SK-N-SH treated with all-trans-retinoic acid at 6 μM for 48 hours (cell line): ENCODE data around the gene RNMT.
"Not testable (repeated sequence)": the region's sequence is repeated elsewhere in the genome, so short reads cannot be mapped to it uniquely, and the experiment has no call there.

Source experiments
- ATAC-seq: fragments of 200-7000 bp; cut with Tn5 transposase; 3 replicates; pipeline ENCODE4 v1.9.1; 2020; ENCODE audit warnings: mild to moderate bottlenecking, moderate library complexity
- ARNTL ChIP-seq: fragments of 450-650 bp; formaldehyde crosslinking; IDR thresholded peaks from 2 replicates; pipeline ENCODE4 v1.5.0; 2020; ENCODE audit warnings: low read depth, mild to moderate bottlenecking, moderate library complexity, borderline replicate concordance
- BACH2 ChIP-seq: fragments of 250-450 bp; sonication (Bioruptor Pico); IDR thresholded peaks from 2 replicates; pipeline ENCODE4 v1.9.0; 2021; ENCODE audit warnings: mild to moderate bottlenecking, borderline replicate concordance
- CSDC2 ChIP-seq: fragments of 250-450 bp; sonication (Bioruptor Pico); IDR thresholded peaks from 2 replicates; pipeline ENCODE4 v1.5.0; 2020; ENCODE audit warnings: mild to moderate bottlenecking, moderate library complexity
- ISL1 ChIP-seq: fragments of 250-450 bp; sonication (Bioruptor Pico); IDR thresholded peaks from 2 replicates; pipeline ENCODE4 v2.1.2; 2022; ENCODE audit warnings: mild to moderate bottlenecking, moderate library complexity
- OSR1 ChIP-seq: fragments of 250-450 bp; sonication (Bioruptor Pico); IDR thresholded peaks from 2 replicates; pipeline ENCODE4 v1.8.0; 2022; ENCODE audit warnings: moderate library complexity, mild to moderate bottlenecking, inconsistent platforms
- PPARA ChIP-seq: fragments of 250-450 bp; sonication (Bioruptor Pico); IDR thresholded peaks from 2 replicates; pipeline ENCODE4 v1.5.0; 2020; ENCODE audit warnings: mild to moderate bottlenecking, borderline replicate concordance
- RARB ChIP-seq: fragments of 250-450 bp; sonication (Bioruptor Pico); IDR thresholded peaks from 2 replicates; pipeline ENCODE4 v1.8.0; 2021; ENCODE audit warnings: mild to moderate bottlenecking, moderate library complexity
- SNAI2 ChIP-seq: fragments of 250-450 bp; sonication (Bioruptor Pico); IDR thresholded peaks from 2 replicates; pipeline ENCODE4 v1.5.0; 2020; ENCODE audit warnings: mild to moderate bottlenecking, moderate library complexity
- TCF4 ChIP-seq: fragments of 250-450 bp; sonication (Bioruptor Pico); IDR thresholded peaks from 2 replicates; pipeline ENCODE4 v1.8.0; 2021; ENCODE audit warnings: mild to moderate bottlenecking, moderate library complexity, borderline replicate concordance
- TOX ChIP-seq: fragments of 250-450 bp; sonication (Bioruptor Pico); IDR thresholded peaks from 2 replicates; pipeline ENCODE4 v1.8.0; 2021; ENCODE audit warnings: mild to moderate bottlenecking, moderate library complexity, borderline replicate concordance
- ZC3H10 ChIP-seq: fragments of 250-450 bp; sonication (Bioruptor Pico); IDR thresholded peaks from 2 replicates; pipeline ENCODE4 v1.5.1; 2021; ENCODE audit warnings: mild to moderate bottlenecking, moderate library complexity
- ZFP3 ChIP-seq: fragments of 250-450 bp; sonication (Bioruptor Pico); IDR thresholded peaks from 2 replicates; pipeline ENCODE4 v1.5.0; 2020; ENCODE audit warnings: mild to moderate bottlenecking, moderate library complexity
- ZNF565 ChIP-seq: fragments of 450-650 bp; formaldehyde crosslinking; conservative IDR thresholded peaks from 2 replicates; pipeline ENCODE4 v1.5.0; 2020; ENCODE audit warnings: low read depth, mild to moderate bottlenecking, moderate library complexity
- ZNF70 ChIP-seq: fragments of 450-650 bp; formaldehyde crosslinking; IDR thresholded peaks from 2 replicates; pipeline ENCODE4 v1.5.0; 2020; ENCODE audit warnings: mild to moderate bottlenecking, moderate library complexity
- ZNF8 ChIP-seq: fragments of 450-650 bp; formaldehyde crosslinking; IDR thresholded peaks from 2 replicates; pipeline ENCODE4 v1.5.0; 2020; ENCODE audit warnings: mild to moderate bottlenecking, moderate library complexity
- TF ChIP-seq, protein P1 (sequence below): fragments of 250-450 bp; sonication (Bioruptor Pico); IDR thresholded peaks from 2 replicates; pipeline ENCODE4 v1.5.0; 2020; ENCODE audit warnings: mild to moderate bottlenecking, moderate library complexity
- TF ChIP-seq, protein P2 (sequence below): fragments of 250-450 bp; sonication (Bioruptor Pico); IDR thresholded peaks from 2 replicates; pipeline ENCODE4 v1.8.0; 2020; ENCODE audit warnings: mild to moderate bottlenecking, moderate library complexity, borderline replicate concordance
- TF ChIP-seq, protein P3 (sequence below): fragments of 250-450 bp; sonication (Bioruptor Pico); IDR thresholded peaks from 2 replicates; pipeline ENCODE4 v1.5.1; 2020; ENCODE audit warnings: low read depth, mild to moderate bottlenecking, moderate library complexity
- TF ChIP-seq, protein P4 (sequence below): fragments of 250-450 bp; sonication (Bioruptor Pico); IDR thresholded peaks from 2 replicates; pipeline ENCODE4 v1.5.1; 2021; ENCODE audit warnings: mild to moderate bottlenecking, moderate library complexity
- TF ChIP-seq, protein P5 (sequence below): fragments of 250-450 bp; sonication (Bioruptor Pico); IDR thresholded peaks from 2 replicates; pipeline ENCODE4 v1.8.0; 2021; ENCODE audit warnings: low read depth, mild to moderate bottlenecking, moderate library complexity, borderline replicate concordance

Gene RNMT

DNA sequence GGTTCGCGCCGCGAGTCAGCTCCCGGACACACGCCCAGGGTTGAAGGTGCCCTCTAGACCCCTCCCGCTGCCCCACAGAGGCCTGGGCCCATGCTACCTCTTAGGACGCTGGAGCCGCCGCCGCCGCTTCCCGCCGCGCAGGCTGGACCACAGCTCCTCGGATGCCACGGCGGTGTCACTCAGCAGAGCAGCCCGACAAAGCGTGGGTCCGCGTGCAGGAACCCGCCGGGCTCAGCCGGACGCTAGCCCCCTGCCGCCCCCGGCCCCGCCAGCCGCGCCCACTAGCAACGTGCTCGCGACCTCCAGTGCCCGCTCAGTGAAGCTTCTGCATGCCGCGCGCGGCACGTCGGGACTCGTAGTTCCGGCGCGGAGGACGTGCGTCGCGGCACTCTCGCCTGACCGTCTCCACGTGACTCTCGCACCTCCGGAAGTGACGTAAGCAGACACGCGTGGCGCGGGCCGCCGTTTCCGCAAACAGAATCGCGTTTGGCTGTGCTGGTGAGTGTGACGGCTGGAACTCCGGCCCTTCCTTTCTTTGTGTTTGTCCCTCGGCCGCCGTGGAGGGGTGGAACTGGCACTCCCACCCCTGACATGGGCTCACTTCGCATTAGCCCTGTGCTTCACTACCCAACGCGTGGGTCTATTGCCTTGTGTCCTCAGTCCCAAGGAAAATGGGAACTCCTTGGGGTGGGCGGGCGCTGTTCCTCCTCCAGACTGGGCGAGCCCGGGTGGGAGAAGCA is at the start of gene RNMT, which contains the start of gene FAM210A:
Gene RNMT, plus strand, starts transcription at position 442 of the 740 bp plus-strand sequence. CDS start 4,845 bp downstream, outside the sequence.
Gene FAM210A, minus strand, starts transcription at position 327 of the 740 bp plus-strand sequence. CDS start 44,481 bp downstream, outside the sequence.
- no peak for TF ChIP-seq PPARA
- no peak for TF ChIP-seq ZNF8 (CRISPR knock-in tag)
- TF ChIP-seq, protein P1, sequence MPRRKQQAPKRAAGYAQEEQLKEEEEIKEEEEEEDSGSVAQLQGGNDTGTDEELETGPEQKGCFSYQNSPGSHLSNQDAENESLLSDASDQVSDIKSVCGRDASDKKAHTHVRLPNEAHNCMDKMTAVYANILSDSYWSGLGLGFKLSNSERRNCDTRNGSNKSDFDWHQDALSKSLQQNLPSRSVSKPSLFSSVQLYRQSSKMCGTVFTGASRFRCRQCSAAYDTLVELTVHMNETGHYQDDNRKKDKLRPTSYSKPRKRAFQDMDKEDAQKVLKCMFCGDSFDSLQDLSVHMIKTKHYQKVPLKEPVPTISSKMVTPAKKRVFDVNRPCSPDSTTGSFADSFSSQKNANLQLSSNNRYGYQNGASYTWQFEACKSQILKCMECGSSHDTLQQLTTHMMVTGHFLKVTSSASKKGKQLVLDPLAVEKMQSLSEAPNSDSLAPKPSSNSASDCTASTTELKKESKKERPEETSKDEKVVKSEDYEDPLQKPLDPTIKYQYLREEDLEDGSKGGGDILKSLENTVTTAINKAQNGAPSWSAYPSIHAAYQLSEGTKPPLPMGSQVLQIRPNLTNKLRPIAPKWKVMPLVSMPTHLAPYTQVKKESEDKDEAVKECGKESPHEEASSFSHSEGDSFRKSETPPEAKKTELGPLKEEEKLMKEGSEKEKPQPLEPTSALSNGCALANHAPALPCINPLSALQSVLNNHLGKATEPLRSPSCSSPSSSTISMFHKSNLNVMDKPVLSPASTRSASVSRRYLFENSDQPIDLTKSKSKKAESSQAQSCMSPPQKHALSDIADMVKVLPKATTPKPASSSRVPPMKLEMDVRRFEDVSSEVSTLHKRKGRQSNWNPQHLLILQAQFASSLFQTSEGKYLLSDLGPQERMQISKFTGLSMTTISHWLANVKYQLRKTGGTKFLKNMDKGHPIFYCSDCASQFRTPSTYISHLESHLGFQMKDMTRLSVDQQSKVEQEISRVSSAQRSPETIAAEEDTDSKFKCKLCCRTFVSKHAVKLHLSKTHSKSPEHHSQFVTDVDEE (CRISPR knock-in tag), result no peak
- no peak for TF ChIP-seq ZFP3
- TF ChIP-seq, protein P2, sequence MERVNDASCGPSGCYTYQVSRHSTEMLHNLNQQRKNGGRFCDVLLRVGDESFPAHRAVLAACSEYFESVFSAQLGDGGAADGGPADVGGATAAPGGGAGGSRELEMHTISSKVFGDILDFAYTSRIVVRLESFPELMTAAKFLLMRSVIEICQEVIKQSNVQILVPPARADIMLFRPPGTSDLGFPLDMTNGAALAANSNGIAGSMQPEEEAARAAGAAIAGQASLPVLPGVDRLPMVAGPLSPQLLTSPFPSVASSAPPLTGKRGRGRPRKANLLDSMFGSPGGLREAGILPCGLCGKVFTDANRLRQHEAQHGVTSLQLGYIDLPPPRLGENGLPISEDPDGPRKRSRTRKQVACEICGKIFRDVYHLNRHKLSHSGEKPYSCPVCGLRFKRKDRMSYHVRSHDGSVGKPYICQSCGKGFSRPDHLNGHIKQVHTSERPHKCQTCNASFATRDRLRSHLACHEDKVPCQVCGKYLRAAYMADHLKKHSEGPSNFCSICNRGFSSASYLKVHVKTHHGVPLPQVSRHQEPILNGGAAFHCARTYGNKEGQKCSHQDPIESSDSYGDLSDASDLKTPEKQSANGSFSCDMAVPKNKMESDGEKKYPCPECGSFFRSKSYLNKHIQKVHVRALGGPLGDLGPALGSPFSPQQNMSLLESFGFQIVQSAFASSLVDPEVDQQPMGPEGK (CRISPR knock-in tag), result no peak
- TF ChIP-seq ZNF70 (CRISPR knock-in tag), result no peak
- TF ChIP-seq, protein P3, sequence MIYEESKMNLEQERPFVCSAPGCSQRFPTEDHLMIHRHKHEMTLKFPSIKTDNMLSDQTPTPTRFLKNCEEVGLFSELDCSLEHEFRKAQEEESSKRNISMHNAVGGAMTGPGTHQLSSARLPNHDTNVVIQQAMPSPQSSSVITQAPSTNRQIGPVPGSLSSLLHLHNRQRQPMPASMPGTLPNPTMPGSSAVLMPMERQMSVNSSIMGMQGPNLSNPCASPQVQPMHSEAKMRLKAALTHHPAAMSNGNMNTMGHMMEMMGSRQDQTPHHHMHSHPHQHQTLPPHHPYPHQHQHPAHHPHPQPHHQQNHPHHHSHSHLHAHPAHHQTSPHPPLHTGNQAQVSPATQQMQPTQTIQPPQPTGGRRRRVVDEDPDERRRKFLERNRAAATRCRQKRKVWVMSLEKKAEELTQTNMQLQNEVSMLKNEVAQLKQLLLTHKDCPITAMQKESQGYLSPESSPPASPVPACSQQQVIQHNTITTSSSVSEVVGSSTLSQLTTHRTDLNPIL (CRISPR knock-in tag), result no peak
- no peak for TF ChIP-seq ZNF565 (CRISPR knock-in tag)
- no peak for TF ChIP-seq OSR1 (CRISPR knock-in tag)
- no peak for TF ChIP-seq ZC3H10 (CRISPR knock-in tag)
- TF ChIP-seq, protein P4, sequence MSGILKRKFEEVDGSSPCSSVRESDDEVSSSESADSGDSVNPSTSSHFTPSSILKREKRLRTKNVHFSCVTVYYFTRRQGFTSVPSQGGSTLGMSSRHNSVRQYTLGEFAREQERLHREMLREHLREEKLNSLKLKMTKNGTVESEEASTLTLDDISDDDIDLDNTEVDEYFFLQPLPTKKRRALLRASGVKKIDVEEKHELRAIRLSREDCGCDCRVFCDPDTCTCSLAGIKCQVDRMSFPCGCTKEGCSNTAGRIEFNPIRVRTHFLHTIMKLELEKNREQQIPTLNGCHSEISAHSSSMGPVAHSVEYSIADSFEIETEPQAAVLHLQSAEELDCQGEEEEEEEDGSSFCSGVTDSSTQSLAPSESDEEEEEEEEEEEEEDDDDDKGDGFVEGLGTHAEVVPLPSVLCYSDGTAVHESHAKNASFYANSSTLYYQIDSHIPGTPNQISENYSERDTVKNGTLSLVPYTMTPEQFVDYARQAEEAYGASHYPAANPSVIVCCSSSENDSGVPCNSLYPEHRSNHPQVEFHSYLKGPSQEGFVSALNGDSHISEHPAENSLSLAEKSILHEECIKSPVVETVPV (CRISPR knock-in tag), result no peak
- no peak for TF ChIP-seq RARB
- no peak for TF ChIP-seq BACH2
- no peak for TF ChIP-seq TCF4 (CRISPR knock-in tag)
- TF ChIP-seq CSDC2 (CRISPR knock-in tag), result no peak
- no peak for TF ChIP-seq ARNTL
- TF ChIP-seq, protein P5, sequence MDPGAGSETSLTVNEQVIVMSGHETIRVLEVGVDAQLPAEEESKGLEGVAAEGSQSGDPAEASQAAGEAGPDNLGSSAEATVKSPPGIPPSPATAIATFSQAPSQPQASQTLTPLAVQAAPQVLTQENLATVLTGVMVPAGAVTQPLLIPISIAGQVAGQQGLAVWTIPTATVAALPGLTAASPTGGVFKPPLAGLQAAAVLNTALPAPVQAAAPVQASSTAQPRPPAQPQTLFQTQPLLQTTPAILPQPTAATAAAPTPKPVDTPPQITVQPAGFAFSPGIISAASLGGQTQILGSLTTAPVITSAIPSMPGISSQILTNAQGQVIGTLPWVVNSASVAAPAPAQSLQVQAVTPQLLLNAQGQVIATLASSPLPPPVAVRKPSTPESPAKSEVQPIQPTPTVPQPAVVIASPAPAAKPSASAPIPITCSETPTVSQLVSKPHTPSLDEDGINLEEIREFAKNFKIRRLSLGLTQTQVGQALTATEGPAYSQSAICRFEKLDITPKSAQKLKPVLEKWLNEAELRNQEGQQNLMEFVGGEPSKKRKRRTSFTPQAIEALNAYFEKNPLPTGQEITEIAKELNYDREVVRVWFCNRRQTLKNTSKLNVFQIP, result no peak
- TF ChIP-seq TOX (CRISPR knock-in tag), result no peak
- no peak for TF ChIP-seq ISL1 (CRISPR knock-in tag)

DNA sequence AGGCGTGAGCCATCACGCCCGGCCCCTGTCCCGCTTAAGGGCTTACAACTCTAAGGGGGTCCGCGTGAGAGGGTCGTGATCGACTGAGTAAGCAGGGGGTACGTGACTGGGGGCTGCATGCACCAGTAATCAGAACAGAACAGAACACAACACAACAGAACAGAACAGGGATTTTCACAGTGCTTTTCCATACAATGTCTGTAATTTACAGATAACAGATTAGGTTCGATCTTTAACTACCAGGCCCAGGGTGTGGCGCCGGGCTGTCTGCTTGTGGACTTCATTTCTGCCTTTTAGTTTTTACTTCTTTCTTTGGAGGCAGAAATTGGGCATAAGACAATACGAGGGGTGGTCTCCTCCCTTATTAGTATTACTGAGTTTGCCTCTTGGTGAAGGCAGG is 49.1 kb upstream of the RNMT start:
- not testable (repeated sequence) for ATAC-seq

More for the DNA sequence above, at the start of gene RNMT, which contains the start of gene FAM210A:
- peak; percentile 96 for ATAC-seq

DNA sequence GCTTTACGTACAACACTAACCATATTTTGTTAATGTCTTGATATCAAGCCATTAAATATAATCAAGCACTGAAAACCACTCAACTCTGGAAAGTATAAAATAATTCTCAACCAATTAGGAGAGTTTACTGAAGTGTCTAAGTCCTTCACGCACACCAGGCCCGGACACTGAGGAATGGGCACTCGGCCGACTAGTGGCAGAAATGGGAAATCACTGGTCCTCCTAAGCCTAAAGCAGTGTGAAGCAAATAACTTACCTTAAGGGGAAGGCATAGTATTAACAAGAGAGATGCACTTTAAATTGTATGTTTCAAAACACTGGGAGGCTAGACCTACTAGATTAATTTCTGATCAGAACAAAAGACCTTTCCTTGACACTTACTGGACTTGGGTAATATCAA is 45.9 kb upstream of the RNMT start:
- TF ChIP-seq CSDC2 (CRISPR knock-in tag) (no peak), ZNF565 (CRISPR knock-in tag) (no peak), BACH2 (no peak), SNAI2 (CRISPR knock-in tag) (no peak), RARB (no peak), ISL1 (CRISPR knock-in tag) (no peak), ZC3H10 (CRISPR knock-in tag) (no peak), ZNF8 (CRISPR knock-in tag) (no peak), ZNF70 (CRISPR knock-in tag) (no peak), TCF4 (CRISPR knock-in tag) (no peak)
- TF ChIP-seq, protein P1 (CRISPR knock-in tag), result no peak
- TF ChIP-seq, protein P4 (CRISPR knock-in tag), result no peak
- TF ChIP-seq, protein P2 (CRISPR knock-in tag), result no peak
- TF ChIP-seq, all 23 proteins: peak for 0
- ATAC-seq, result peak; percentile 56; the same call in 2 of the 3 replicates
